ENCODE measurements around the gene ANKLE1. TPM values are rescaled to one million over a fixed set of nuclear protein-coding genes. Genes with fewer than 3 reads are reported as not detected.

ANKLE1 gene
- 1 to 10 TPM in 2 of 3 donors, under 1 TPM in 1; 0.96 to 1.6 (median 1.0) TPM for total RNA-seq

GRCh38 chr19:17281391-17282304 lies at the start of gene ANKLE1:
Gene ANKLE1 (plus strand): TSS chr19:17281901. CDS start chr19:17281921, 20 bp downstream.
- no peak within 1 kb of the TSS for H3K27ac ChIP-seq
- intact Hi-C loops (cut with DNase I; ENCODE audit: low total_unique reads), result loop anchor here (10.0 kb wide), 1 partner anchor 217 kb away; no protein-coding TSS in a partner anchor
- TF ChIP-seq POLR2A (IDR thresholded peaks at IDR 0.05) (no peak), POLR2AphosphoS5 (IDR thresholded peaks at IDR 0.05) (no peak), CTCF (IDR thresholded peaks at IDR 0.05) (no peak)

GRCh38 chr19:17232258-17232657 lies 49.4 kb upstream of the ANKLE1 start:
- TF ChIP-seq POLR2A (IDR thresholded peaks at IDR 0.05) (no peak), POLR2AphosphoS5 (IDR thresholded peaks at IDR 0.05) (no peak), CTCF (IDR thresholded peaks at IDR 0.05) (no peak)
- H3K27ac ChIP-seq, result no peak overlapping the region
- intact Hi-C loops (cut with DNase I; ENCODE audit: low total_unique reads), result no loop called here
- H3K9me3 ChIP-seq, result no peaks in the 10 kb centered on the region
- DNase-seq (ENCODE audit: low spot score in 2 of 2), result no peak
- H3K36me3 ChIP-seq, result no peaks in the 10 kb centered on the region
- peaks cover 0 to 7% of the 10 kb centered on the region in 2 donors for H3K4me1 ChIP-seq
- H3K4me3 ChIP-seq, result no peak overlapping the region
- H3K27me3 ChIP-seq, result no peaks in the 10 kb centered on the region

More at GRCh38 chr19:17281391-17282304, at the start of gene ANKLE1:
- H3K27me3 ChIP-seq, result peaks cover 7 to 15% of the 10 kb centered on the region in 2 donors
- DNase-seq (ENCODE audit: low spot score in 2 of 2), result no peak
- H3K4me3 ChIP-seq, result peak within 1 kb of the TSS; percentile 20 to 67 (median 39)
- H3K36me3 ChIP-seq, result no peaks in the 10 kb centered on the region
- no peaks in the 10 kb centered on the region for H3K9me3 ChIP-seq
- H3K4me1 ChIP-seq, result peaks cover 5 to 13% of the 10 kb centered on the region in 2 donors

- peaks cover 0 to 7% of the 10 kb centered on the region in 2 donors for H3K4me1 ChIP-seq
- intact Hi-C loops (cut with DNase I; ENCODE audit: low total_unique reads), result no loop called here
- no peaks in the 10 kb centered on the region for H3K9me3 ChIP-seq
- peak overlapping the region; percentile 47 to 86 (median 56) for H3K4me3 ChIP-seq
- no peaks in the 10 kb centered on the region for H3K36me3 ChIP-seq
- DNase-seq (ENCODE audit: low spot score in 2 of 2), result peak in 1 of 2 donors; percentile 45
- H3K27me3 ChIP-seq, result no peaks in the 10 kb centered on the region
- H3K27ac ChIP-seq, result peak overlapping the region; percentile 68 to 83
- no peak for TF ChIP-seq POLR2A (IDR thresholded peaks at IDR 0.05)
- TF ChIP-seq POLR2AphosphoS5 (IDR thresholded peaks at IDR 0.05), result no peak
- TF ChIP-seq CTCF (IDR thresholded peaks at IDR 0.05), result no peak
Measured at GRCh38 chr19:17234911-17235299, 46.8 kb upstream of the ANKLE1 start.

GRCh38 chr19:17235300-17235970 lies 46.3 kb upstream of the ANKLE1 start:
- DNase-seq (ENCODE audit: low spot score in 2 of 2), result peak; percentile 50 to 73
- Histone ChIP-seq H3K4me3 (peak overlapping the region; percentile 47 to 86 (median 56)), H3K9me3 (no peaks in the 10 kb centered on the region), H3K27ac (peak overlapping the region; percentile 68 to 83), H3K27me3 (no peaks in the 10 kb centered on the region), H3K36me3 (no peaks in the 10 kb centered on the region), H3K4me1 (peaks cover 0 to 7% of the 10 kb centered on the region in 2 donors)
- TF ChIP-seq POLR2AphosphoS5 (IDR thresholded peaks at IDR 0.05) (no peak), CTCF (IDR thresholded peaks at IDR 0.05) (peak in 1 of 3 donors; percentile 37), POLR2A (IDR thresholded peaks at IDR 0.05) (no peak)
- intact Hi-C loops (cut with DNase I; ENCODE audit: low total_unique reads), result no loop called here
